AG09319 (cell line): ENCODE data around the gene MRO.

ENCODE experiments used
- DNase-seq: peaks from one replicate; pipeline ENCODE4 v3.0.0-alpha.2; 2010; ENCODE audit warnings: low read depth; ENCODE audit errors: extremely low read depth
- CTCF ChIP-seq: IDR thresholded peaks from 2 replicates; pipeline ENCODE4 v1.5.1; 2011; ENCODE audit warnings: low read depth, mild to moderate bottlenecking, inconsistent platforms, low read length, moderate library complexity

The MRO gene

DNA sequence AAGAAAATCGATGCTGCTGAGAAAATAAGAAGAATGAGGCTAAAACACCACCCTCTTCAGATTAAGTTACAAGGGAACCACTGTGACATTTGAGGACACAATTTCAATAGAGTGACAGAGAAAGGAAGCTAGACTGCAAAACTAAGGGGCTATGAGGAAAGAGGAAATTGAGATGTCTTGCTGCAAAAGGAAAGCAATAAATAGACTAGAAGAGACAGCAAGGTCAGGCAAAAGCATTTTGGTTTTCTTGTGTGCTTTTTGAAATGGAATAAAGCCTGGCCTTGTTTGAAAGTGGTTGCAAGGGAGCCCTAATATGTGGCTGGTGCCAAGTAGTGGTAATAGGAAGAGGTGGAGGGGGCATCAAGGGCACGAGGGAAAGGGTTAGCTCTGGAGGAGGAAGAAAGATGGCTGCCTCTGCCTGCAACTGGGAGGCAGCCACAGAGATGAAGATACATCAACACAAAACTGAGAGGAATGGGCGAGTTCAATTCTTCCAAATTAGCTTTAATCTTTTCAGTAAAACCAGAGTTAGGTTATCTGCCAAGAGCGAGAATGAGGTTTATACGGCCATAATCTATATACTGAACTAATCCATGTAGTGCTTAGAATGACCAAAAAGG lies 1.2 kb upstream of the MRO start:
- TF ChIP-seq CTCF: no peak
- no peak for DNase-seq

DNA sequence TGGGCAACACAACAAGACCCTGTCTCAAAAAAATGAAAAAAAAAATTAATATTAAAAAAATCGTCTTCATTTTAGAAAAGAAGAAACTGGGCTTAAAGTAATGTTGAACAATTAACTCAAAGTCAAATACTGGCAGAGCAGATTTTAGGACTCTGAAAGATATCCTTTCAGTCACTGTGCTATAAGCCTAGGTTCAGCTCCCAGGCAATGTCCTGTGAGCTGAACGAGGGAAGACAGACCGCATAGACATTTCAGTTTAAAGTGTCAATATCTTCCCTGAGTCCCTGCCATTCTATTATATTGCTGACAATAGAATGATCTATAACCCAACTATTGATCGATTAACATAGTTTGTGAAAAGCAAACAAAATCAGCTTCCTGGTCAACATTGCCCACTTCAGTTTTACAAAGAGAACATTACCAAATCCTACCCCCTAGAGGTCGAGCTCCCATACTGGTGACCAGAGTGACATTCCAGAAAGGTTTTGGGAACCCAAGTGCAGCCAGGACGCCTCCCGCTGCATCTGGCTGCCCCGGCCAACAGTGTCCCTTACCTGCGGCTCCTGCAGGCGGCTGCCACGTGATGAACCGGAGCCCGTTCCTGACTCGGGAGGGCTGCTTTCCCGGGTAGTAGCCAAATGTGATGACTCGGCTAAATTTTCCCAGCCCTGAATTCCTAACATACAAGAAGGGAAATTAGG lies 639 bp downstream of the MRO start:
- DNase-seq: no peak
- TF ChIP-seq CTCF: no peak

- no peak for TF ChIP-seq CTCF
- no peak for DNase-seq
These were observed 3.2 kb downstream of the MRO start for GRCh38 chr18:50816419-50817166.

DNA sequence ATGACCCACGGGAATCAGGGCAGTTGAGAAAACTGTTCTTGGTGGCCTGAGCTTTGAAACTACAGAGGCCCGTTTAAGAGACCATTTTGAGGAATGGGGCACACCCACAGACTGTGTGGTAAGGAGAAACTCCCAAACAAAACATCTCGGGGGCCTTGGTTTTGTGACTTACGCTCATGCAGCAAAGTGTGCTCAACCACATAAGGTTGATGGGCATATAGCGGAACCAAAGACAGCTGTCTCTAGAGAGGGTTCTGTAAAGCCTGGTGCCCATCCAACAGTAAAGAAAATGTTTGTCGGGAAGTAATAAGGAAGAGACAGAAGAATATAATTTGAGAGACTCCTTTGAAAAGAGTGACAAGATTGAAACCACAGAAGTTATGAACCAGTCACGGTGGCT lies 5.4 kb downstream of the MRO start:
- TF ChIP-seq CTCF: no peak

GRCh38 chr18:50813353-50813752 lies 6.5 kb downstream of the MRO start:
- DNase-seq: no peak
- TF ChIP-seq CTCF: no peak

More for the DNA sequence above, 5.4 kb downstream of the MRO start:
- no peak for DNase-seq

DNA sequence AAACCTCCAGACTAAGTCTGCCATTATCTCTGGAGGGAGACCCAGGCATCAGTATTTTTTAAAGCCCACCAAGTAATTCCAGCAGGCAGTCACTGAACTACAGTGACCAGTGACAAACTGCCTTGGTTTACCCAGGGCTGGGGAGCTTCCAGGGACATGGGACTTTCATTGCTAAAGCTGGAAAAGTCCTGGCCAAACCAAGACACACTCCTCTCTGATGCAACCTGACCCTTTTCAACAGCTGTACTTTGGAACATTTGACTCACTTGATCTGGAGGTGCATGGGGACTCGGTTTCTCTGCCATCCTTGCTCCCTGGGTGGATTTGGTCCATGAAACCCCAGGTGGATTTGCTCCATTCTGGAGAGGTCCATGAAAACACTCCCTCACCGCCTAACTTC lies 7.0 kb downstream of the MRO start:
- no peak for TF ChIP-seq CTCF
- DNase-seq: no peak

DNA sequence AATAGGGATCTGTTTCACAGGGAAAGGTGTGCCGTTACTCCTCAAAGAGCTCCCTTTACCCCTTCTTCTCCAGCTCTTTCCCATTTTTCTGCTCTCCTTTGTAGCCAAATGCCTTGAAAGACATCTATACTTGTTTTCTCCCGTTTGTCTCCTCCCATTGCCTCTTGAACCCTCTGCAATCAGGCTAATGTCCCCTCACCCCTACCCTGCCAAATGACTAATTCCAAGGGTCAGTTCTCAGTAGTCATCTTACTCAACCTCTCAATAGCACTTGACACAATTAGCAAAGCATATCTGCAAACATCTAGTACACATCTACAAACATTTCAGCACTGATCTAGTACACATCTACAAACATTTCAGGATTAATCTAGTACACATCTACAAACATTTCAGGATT lies 12.6 kb downstream of the MRO start:
- TF ChIP-seq CTCF: no peak
- DNase-seq: no peak
